GM19043 (cell line): ENCODE results near the gene SUSD4.

ENCODE experiments used
- ATAC-seq: cut with Tn5 transposase; IDR thresholded peaks from one replicate; pipeline ENCODE4 v1.9.1; 2021; ENCODE audit warnings: low read depth; ENCODE audit not compliant: unreplicated experiment

Gene SUSD4

DNA sequence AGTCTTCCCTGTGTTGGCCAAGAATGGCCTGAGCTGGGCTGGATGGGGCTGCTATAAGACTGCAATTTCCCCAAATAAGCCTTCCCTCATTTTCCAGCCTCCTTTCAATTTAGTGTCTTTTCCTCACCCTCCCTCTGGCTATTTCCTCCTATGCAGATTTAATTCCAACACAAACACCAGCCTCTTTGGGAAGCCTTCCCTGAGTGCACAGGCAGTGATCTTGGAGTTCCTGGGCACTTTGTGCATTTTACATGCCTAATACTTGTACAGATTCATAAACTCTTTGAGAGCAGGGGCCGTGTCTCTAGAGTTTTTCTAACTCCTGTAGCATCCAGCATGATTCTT is 129.8 kb downstream of the SUSD4 start:
- ATAC-seq: no peak

- no peak for ATAC-seq
Measured at GRCh38 chr1:223233410-223234169, 130.4 kb downstream of the SUSD4 start.

GRCh38 chr1:223233019-223233409 is 131.0 kb downstream of the SUSD4 start:
- no peak for ATAC-seq

GRCh38 chr1:223231581-223231980 is 132.4 kb downstream of the SUSD4 start:
- ATAC-seq: no peak

- ATAC-seq: no peak
Measured at GRCh38 chr1:223231011-223231572, 132.9 kb downstream of the SUSD4 start.

DNA sequence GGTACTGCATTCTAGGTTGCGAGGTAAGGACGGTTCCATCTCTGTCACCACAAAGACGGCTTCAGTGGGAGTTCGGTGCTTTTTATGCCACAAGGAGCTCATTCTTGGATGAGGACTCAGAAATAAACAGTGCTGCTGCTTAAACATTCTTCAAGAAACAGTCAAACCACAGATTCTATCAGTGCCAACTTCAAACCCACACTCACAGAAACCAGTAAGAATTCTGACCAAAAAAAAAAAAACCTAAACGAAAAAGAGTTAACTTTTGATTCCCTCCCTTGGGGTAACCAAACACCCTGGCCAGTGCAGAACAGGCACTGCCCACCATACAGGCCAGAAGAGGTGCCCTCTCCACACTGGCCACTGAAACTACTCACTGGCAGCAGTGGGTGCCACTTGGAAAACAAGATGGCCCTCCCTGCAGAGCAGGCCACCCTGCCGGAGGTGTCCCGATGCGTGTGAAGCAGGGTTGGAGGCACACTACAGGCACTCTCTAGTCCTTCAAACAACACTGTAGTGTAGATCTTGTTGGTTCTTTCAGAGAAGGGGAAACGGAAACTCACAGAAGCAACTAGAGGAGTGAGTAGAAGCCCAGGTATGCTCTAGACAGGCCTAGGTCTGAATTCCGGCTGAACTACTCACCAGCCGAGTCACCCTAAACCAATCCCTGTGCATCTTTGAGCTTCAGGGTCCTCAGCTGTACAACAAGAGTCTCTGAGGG is 133.7 kb downstream of the SUSD4 start:
- no peak for ATAC-seq

DNA sequence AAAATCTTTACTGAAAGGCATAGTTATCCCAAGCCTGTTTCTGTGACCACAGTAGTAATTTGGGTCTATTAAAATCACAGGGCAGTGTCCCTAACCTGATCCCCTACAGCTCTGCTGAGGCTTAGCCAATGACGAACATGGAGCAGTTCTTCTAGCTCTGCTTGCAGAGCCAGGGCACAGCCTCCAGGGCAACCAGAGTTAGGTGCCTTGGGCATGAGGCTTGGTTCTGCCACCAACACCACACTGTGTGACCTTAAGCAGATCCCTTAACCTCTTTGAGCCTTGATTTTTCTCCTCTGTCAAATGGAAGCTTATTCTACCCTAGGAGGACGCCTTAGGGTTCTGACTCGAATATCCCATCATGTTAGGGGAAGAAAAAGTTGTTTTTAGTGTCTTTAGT is 134.2 kb downstream of the SUSD4 start:
- ATAC-seq: no peak

- no peak for ATAC-seq
Measured at GRCh38 chr1:223228931-223229528, 134.9 kb downstream of the SUSD4 start.

- ATAC-seq: no peak
Measured at GRCh38 chr1:223228201-223228600, 135.8 kb downstream of the SUSD4 start.

- no peak for ATAC-seq
Measured at GRCh38 chr1:223227486-223228196, 136.3 kb downstream of the SUSD4 start.

DNA sequence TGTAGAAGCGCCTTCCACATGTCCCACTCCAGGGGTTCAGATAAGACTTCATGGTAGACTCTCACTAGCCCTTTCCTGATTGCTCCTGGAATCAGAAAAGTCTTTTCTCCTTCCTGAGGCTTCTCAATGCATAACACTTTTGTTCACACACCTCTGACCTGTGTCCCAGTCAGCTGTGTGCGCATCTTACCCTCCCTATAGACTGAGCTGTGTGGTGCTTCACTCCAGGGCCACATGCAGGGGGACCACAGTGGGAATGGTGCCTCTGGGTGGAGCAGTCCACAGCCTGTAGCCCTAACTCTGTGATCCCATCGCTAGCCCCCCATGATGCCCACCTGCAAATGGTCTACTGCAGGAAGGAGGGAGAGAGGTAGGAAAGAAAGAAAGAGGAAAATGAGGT is 136.9 kb downstream of the SUSD4 start:
- ATAC-seq: no peak

DNA sequence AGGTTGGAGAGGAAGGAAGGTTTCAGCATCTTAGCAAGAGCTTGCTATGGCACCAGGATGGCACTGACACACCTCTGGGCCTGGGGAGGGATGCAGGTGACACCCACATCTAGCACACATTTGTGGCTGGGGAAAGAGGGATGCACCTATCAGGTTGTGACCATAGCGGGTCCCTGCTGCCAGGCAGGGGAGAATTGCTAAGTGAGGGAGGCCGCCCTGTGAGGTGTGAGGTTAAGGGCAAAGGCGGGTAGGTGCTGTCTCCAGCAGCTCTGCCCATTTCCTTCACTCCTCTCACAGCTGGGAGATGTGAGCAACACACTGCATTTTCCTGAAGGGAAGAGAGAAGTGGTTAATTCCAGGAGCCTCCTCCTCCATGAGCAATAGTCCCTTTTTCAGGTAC is 137.7 kb downstream of the SUSD4 start:
- no peak for ATAC-seq

DNA sequence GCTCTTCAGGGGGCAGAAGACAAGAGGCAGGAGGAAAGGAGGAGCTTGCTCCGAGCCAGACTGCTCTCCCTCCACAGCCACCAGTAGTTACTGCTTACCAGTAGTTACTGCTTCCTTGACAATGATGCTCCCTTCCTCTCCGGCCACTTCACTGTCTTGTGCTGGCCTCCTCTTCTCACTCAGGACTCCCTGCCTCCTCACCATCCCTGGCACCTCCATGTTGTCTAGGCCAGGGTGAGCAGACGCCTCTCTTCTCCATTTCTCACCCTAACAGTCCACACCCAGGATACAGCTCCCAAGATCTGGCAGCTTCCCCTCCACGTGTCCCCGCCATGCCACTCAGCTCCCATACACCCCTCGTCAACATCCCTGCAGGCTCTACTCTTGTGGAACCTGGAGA is 138.5 kb downstream of the SUSD4 start:
- ATAC-seq: no peak

DNA sequence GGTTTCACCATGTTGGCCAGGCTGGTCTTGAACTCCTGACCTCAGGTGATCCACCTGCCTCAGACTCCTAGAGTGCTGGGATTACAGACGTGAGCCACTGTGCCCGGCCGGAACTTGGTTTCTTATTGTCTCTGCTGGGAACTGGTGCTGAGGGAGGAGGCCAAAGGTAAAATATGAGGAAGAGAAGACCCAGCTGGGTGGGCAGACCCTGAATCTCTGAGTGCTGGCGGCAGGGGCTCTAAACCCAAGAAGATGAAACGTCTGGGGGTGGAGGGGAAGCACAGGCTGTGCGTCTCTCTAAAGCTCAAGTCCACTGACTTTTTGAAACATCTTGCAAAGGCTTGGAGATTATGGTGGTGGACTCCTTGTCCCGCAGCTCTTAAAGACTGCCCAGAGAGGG is 138.9 kb downstream of the SUSD4 start:
- ATAC-seq: no peak

GRCh38 chr1:223224465-223224864 is 139.5 kb downstream of the SUSD4 start:
- no peak for ATAC-seq

DNA sequence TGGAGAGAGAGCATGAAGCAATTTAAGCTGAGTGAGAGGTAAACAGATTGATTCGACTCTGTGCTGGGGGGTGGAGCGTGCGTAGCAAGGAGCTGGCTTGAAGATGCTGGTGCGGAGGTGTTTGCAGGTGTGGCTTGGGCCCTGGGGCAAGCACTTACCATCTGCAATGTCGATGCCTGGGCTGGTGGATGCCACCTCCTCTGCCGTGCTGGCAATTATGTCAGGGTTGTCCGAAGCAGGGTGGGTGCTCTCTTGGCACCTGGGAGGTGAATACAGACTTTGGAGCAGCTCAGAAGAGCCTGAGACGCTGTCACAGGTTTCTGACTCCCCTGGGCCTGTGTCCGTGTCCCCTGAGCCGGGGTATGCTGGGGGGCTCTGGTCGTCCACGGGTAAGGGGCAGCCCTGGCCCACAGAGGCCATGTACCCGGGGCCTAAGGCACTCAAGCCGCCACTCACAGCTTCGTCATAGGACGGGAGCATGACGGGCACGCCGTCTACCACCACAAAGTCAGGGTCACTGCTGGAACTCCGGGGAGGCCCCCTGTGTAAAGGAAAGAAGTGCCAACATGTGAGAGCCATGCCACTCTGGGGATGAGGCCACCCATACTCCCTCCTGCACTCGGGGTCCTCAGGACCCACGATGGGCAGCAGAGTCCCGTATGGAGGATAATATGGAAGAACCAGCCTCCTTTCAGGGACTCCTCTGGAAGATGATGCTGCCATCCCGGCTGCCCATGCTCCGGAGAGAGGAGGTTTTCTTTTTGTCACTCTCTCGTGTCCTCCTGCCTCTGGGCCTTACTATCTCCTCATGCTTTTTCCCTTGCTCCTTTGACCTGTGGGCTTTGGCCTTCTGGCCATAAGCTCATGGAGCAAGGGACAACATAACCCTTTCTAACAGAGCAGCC is 140.6 kb downstream of the SUSD4 start:
- no peak for ATAC-seq

- no peak for ATAC-seq
Measured at GRCh38 chr1:223222377-223222776, 141.6 kb downstream of the SUSD4 start.

DNA sequence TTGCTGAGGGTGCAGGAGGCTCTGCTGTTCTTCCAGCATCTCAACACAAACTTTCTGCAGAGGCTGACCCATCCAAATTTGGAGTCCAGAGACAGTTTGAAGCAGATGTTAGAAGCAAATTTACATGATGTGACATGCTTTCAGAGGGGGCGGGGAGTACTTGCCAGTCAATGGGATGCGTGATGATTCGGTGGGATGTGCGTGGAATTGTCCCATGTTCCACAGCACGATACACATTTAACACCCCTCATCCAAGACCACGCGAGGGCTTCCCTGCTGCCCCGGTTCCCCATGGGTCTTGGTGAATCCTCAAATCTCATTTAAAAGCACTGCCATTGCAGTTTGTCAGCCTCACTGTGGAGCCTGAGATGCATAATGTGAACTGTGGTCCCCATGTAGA is 142.3 kb downstream of the SUSD4 start:
- ATAC-seq: no peak

DNA sequence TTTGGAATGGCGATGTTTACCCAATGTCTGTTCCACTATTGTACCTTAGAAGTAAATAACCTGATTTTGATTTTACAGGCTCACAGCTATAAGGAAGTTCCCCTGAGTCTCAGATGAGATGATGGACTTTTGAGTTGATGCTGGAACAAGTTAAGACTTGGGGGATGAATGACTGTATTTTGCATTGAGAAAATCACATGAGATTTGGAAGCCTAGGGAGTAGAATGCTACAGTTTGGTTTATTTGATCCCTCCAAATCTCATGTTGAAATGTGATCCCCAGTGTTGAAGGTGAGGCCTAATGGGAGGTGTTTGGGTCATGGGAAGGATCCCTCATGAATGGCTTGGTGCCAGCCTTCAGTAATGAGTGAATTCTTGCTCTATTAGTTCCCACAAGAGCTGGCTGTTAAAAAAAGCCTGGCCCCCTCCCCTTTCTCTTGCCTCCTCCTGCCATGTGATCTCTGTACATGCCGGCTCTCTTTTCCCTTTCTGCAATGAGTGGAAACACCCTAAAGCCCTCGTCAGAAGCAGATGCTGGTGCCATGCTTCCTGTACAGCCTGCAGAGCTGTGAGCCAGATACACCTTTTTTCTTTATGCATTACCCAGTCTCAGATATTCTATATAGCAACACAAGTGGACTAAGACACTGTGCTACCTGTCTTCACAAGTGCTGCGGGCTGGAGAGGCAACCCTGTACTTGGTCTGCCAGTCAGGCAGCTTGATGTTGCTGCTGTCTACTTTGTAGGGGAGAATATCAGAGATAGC is 143.9 kb downstream of the SUSD4 start:
- no peak for ATAC-seq
